Heart left ventricle (tissue), 13 donors: ENCODE data around the gene CLCA2.

Source experiments
- POLR2A ChIP-seq, 2 donors: fragments of 450-650 bp; IDR thresholded peaks; one replicate each; pipeline ENCODE4 v1.6.1; 2017; ENCODE audit warnings: antibody characterized with exemption in 2 of 2, mild to moderate bottlenecking in 2 of 2, moderate library complexity in 2 of 2
- TF ChIP-seq, protein P1 (sequence below), 12 donors: fragments of 200-600 bp; sonication (generic) in 4 of 12; IDR thresholded peaks; one replicate each; pipeline versions ENCODE4 v1.5.0 to v1.8.0; 2018 to 2022; ENCODE audit warnings: antibody characterized with exemption in 12 of 12, mild to moderate bottlenecking in 5 of 12
- donor health status: ischemic (EF 13 %, LVEDD 7.1; RV severe dilation, severe dysfunction).
- donor health status: DM: no; HTN: yes; CAD: no.
- donor health status: DM: no; HTN: no; CAD: no.
- donor health status: ischemic (EF 25% LVEDD 6.9; RV normal size, moderate dysfunction).
- donor health status: ischemic (EF 25% LVEDD 5.7; RV mildly dilated, moderate dysfunction).
- donor health status: ischemic (EF 35%, LVEDD 5.7; RV mildly dilated, moderate dysfunction).
- donor health status: nonischemic (EF 11% LVEDD 7.7; RV severe dilation, severe dysfunction).
- donor health status: DM: yes; HTN: yes; CAD: no.
- donor health status: PGD.
- donor health status: ischemic (EF 29% LVEDD 5.4; RV normal size, mild dysfunction).
- donor health status: nonischemic (EF 23%, LVEDD 6.1; RV moderate dilation, normal function).

DNA sequence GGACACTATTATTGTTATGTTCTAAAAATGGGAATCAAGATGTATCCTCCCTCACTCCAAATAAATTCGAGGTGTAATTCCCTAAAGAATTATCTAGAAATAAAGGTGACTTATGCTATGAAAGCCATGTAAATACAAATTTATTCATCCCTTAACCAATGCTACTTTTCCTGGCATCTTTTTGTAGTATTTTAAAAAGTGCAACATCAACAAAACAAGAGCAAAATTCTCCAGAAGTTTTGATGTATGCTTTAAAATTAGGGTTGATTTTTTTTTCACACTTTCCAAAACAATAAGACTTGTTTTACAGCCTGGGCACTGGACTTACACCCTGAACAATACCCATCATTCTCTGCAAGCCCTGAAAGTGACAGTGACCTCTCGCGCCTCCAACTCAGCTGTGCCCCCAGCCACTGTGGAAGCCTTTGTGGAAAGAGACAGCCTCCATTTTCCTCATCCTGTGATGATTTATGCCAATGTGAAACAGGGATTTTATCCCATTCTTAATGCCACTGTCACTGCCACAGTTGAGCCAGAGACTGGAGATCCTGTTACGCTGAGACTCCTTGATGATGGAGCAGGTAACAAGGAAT lies 23.3 kb downstream of the CLCA2 start:
- TF ChIP-seq, protein P1, sequence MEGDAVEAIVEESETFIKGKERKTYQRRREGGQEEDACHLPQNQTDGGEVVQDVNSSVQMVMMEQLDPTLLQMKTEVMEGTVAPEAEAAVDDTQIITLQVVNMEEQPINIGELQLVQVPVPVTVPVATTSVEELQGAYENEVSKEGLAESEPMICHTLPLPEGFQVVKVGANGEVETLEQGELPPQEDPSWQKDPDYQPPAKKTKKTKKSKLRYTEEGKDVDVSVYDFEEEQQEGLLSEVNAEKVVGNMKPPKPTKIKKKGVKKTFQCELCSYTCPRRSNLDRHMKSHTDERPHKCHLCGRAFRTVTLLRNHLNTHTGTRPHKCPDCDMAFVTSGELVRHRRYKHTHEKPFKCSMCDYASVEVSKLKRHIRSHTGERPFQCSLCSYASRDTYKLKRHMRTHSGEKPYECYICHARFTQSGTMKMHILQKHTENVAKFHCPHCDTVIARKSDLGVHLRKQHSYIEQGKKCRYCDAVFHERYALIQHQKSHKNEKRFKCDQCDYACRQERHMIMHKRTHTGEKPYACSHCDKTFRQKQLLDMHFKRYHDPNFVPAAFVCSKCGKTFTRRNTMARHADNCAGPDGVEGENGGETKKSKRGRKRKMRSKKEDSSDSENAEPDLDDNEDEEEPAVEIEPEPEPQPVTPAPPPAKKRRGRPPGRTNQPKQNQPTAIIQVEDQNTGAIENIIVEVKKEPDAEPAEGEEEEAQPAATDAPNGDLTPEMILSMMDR (IDR thresholded peaks at IDR 0.05): no peak
- TF ChIP-seq POLR2A (IDR thresholded peaks at IDR 0.05): no peak
